ENCODE data around the gene DNM1.

The DNM1 gene

GRCh38 chr9:128280084-128280622 is 77.0 kb downstream of the DNM1 start:
- DNase-seq: no peak

DNA sequence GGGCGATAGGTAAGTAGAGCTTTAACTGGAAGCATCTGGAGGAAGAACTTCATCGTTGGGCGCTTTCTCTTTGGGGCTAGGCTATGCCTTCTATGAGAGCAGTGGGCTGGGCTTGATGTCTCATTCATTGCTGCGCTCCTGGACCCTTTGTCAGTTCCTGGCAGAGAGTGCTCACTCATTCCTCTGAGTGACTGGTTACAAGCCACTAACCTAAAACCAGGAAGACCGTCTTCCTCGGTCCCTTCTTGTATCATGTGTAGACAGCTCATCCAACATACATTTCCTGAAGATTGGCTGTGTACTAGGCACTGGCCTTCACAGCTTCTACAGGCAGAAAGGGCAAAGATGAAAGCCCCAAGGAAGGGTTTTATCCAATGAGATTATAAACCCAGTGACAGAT is 79.3 kb downstream of the DNM1 start:
- DNase-seq: no peak

DNA sequence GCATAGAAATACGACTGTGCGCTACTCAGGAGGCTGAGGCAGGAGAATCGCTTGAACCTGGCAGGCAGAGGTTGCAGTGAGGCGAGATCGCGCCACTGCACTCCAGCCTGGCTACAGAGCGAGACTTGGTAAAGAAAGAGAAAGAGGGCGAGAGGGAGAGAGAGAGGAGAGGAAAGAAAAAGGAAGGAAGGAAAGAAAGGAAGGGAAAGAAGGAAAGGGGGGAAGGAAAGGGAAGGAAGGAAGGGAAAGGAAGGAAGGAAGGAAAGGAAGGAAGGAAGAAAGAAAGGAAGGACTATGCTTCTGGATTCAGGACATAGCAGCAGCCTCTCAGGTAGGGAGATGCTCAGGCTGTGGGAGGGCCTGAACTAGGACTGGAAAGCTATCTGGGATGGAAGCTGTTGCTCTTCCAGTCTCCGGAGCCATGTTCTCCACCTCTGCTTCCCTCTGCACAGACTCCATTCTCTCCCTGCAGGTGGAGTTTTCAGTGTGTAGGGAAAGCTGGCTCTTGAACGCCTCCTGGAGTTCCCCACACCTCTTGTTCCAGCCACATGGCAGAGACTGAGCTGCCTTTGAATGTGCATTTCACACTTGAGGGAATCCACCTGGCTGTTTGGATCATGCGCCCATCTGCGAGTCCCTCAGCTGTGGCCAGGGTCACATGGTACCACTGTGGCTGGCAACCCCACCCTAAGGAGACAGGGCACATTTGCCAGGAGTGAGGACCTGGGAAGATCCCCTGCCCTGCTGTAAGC is 82.0 kb downstream of the DNM1 start:
- DNase-seq: no peak

DNA sequence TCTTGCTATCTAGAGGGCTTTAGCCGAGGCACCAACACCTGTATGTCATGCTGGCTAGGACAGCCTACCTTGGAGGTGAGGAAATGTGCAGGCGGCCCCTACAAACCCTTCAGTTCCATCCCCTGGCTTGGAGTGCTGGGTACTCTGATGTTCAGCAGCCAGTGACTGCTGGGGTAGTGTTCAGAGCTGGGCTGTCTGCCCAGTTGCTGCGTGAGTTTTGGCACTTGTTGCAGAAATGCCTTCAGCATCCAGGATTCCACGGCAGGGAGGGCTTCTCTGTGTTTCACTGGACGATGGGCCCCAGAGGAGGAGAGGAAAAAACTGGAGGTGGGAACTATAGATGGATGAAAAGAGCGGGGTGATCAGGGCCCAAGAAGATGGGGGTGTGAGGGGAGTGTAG is 83.3 kb downstream of the DNM1 start:
- no peak for DNase-seq

- no peak for DNase-seq
Observed at GRCh38 chr9:128288273-128289004, 85.3 kb downstream of the DNM1 start.

- no peak for DNase-seq
Observed at GRCh38 chr9:128292009-128292408, 88.8 kb downstream of the DNM1 start.

DNA sequence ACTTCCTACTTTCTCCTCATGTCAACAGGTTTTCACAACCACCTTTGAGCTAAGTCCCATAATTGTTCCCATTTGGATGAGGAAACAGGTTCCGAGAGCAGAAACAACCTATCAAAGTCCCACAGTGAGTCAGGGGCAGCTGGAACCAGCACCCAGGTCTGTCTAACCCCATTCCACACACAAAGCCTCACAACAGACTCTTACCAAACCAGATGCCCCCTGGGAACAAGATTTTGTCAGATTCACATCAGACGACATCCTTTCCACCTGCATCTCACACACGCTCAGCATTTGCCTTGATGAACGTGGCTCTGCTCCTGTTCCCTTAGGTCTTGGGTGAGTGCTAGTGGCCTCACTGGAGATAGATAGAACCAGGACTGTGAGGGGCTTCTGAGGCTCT is 89.9 kb downstream of the DNM1 start:
- DNase-seq: no peak

DNA sequence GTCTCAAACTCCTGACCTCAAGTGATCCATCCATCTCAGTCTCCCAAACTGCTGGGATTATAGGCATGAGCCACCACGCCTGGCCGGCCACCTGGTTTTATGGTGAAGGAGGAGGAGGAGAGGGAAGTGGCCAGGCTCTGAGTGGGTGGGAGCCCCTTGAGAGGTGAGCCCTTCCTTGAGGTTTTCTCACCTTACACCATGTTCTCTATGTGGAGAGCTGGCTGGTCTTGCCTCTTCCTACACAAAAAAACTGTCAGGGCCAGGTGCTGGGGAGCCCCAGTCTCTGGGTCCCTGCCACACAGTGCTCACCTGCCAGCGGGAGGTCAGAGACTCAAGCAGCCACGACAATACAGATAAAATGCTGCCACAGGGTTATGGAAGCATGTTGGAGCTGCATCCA is 91.0 kb downstream of the DNM1 start:
- DNase-seq: no peak

GRCh38 chr9:128296340-128297220 is 93.4 kb downstream of the DNM1 start:
- no peak for DNase-seq

DNA sequence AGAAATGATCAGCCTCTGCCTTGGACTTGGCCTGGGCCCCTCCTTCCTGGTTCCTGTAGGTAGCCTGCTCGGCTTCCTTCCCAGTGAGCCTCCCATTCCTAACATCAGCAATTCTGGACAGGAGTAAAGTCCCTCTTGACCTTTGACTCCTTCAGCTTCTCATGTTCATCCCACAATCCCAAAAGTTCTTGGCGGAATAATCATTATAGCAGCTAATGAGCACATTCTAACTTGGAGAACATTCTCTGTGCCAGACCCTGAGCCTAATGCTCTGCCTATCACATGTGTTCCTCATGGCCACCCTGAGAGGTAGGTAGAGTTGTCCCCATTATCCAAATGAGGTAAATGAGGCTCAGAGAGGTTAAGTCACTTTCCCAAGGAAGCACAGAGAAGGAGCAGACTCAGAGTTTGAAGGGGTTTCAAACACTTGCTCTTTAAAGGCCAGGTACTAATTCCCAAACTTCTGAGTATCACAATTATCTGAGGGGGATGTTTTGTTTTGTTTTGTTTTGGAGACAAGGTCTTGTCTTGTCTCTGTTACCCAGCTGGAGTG is 94.1 kb downstream of the DNM1 start:
- DNase-seq: no peak

GRCh38 chr9:128298535-128299482 is 95.6 kb downstream of the DNM1 start:
- no peak for DNase-seq

DNA sequence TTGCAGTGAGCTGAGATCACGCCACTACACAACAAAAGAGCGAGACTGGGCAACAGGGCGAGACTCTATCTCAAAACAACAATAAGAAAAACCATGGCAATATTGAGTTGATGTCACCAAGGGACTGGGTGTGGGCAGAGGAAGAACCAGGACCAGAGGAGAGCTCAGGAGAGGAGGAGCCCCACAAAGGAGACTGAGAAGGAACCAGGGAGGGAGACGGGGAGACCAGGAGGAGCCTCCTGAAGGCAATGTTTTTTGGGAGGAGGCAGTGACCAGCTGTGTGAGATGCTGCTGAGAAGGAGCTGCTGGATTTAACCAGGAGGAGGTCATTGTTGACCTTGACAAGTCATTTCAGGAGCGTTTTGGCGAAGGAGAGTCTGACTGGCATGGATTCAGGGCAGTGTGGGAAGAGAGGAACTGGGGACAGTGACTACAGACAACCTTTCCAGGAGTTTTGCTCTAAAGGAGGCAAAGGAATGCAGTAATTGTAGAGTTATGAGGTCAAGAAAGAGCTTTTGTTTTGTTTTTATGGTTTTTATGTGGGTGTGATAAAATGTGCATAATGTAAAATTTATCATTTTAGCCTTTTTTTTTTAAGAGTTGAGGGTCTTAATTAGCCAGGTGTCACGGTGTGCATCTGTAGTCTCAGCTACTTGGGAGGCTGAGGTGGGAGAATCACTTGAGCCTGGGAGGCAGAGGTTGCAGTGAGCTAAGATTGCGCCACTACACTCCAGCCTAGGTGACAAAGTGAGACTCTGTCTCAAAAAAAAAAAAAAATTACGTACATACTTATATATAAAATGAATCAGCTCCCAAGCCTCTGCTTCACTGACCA is 101.2 kb downstream of the DNM1 start:
- DNase-seq: no peak
